ENCODE measurements around the gene ATP5MG. TPM values are rescaled to one million over a fixed set of nuclear protein-coding genes. Genes with fewer than 3 reads are reported as not detected.

The ATP5MG gene
- total RNA-seq, 4 donors from 2014 or later: 36.4 to 274 (median 152) TPM

- Histone ChIP-seq H3K9me3 (no peaks in the 10 kb centered on the region), H3K4me1 (no peaks in the 10 kb centered on the region), H3K36me3 (no peaks in the 10 kb centered on the region), H3K4me3 (no peak overlapping the region), H3K27me3 (no peaks in the 10 kb centered on the region), H3K27ac (no peak overlapping the region)
- intact Hi-C loops (cut with DNase I; ENCODE audit: low total_unique reads): no loop called here
- DNase-seq: no peak
- TF ChIP-seq CTCF (IDR thresholded peaks at IDR 0.05) (no peak), POLR2A (IDR thresholded peaks at IDR 0.05) (no peak)
Measured at GRCh38 chr11:118364956-118365615, 36.3 kb upstream of the ATP5MG start.

GRCh38 chr11:118366287-118366686, 35.1 kb upstream of the ATP5MG start:
- Histone ChIP-seq H3K4me3 (no peak overlapping the region), H3K9me3 (no peaks in the 10 kb centered on the region), H3K27me3 (no peaks in the 10 kb centered on the region), H3K4me1 (no peaks in the 10 kb centered on the region), H3K27ac (no peak overlapping the region), H3K36me3 (no peaks in the 10 kb centered on the region)
- TF ChIP-seq CTCF (IDR thresholded peaks at IDR 0.05): no peak
- TF ChIP-seq POLR2A (IDR thresholded peaks at IDR 0.05): no peak
- intact Hi-C loops (cut with DNase I; ENCODE audit: low total_unique reads): no loop called here
- DNase-seq: no peak

- H3K27ac ChIP-seq: no peak overlapping the region
- no peaks in the 10 kb centered on the region for H3K27me3 ChIP-seq
- no peaks in the 10 kb centered on the region for H3K4me1 ChIP-seq
- TF ChIP-seq CTCF (IDR thresholded peaks at IDR 0.05) (no peak), POLR2A (IDR thresholded peaks at IDR 0.05) (no peak)
- no peaks in the 10 kb centered on the region for H3K9me3 ChIP-seq
- no peak for DNase-seq
- intact Hi-C loops (cut with DNase I; ENCODE audit: low total_unique reads): no loop called here
- no peaks in the 10 kb centered on the region for H3K36me3 ChIP-seq
- no peak overlapping the region for H3K4me3 ChIP-seq
Measured at GRCh38 chr11:118370774-118371173, 30.6 kb upstream of the ATP5MG start.

GRCh38 chr11:118373263-118373662, 28.1 kb upstream of the ATP5MG start:
- H3K36me3 ChIP-seq: no peaks in the 10 kb centered on the region
- DNase-seq: no peak
- H3K4me3 ChIP-seq: no peak overlapping the region
- H3K27ac ChIP-seq: no peak overlapping the region
- H3K9me3 ChIP-seq: no peaks in the 10 kb centered on the region
- no peaks in the 10 kb centered on the region for H3K4me1 ChIP-seq
- H3K27me3 ChIP-seq: no peaks in the 10 kb centered on the region
- intact Hi-C loops (cut with DNase I; ENCODE audit: low total_unique reads): no loop called here
- TF ChIP-seq POLR2A (IDR thresholded peaks at IDR 0.05): no peak
- no peak for TF ChIP-seq CTCF (IDR thresholded peaks at IDR 0.05)

GRCh38 chr11:118373871-118374270, 27.5 kb upstream of the ATP5MG start:
- H3K27ac ChIP-seq: no peak overlapping the region
- no peak for TF ChIP-seq POLR2A (IDR thresholded peaks at IDR 0.05)
- TF ChIP-seq CTCF (IDR thresholded peaks at IDR 0.05): no peak
- no peaks in the 10 kb centered on the region for H3K9me3 ChIP-seq
- H3K36me3 ChIP-seq: no peaks in the 10 kb centered on the region
- no peak overlapping the region for H3K4me3 ChIP-seq
- intact Hi-C loops (cut with DNase I; ENCODE audit: low total_unique reads): no loop called here
- DNase-seq: no peak
- no peaks in the 10 kb centered on the region for H3K27me3 ChIP-seq
- H3K4me1 ChIP-seq: no peaks in the 10 kb centered on the region

Measured in uterus (tissue), 4 donors.